Measurements from ENCODE around the gene PDE6A.

GRCh38 chr5:149948993-149949392 is 4.4 kb upstream of the PDE6A start:
- TF ChIP-seq CTCF (IDR thresholded peaks at IDR 0.05) (no peak), POLR2AphosphoS5 (IDR thresholded peaks at IDR 0.05) (no peak), POLR2A (IDR thresholded peaks at IDR 0.05; ENCODE audit: low read depth) (no peak)
